ENCODE measurements around the gene ZMIZ1.
A peak's percentile ranks its signal among the peaks of the same experiment; 100 is the strongest.

Gene ZMIZ1

GRCh38 chr10:79142064-79142491 is 73.3 kb downstream of the ZMIZ1 start:
- no peak for DNase-seq

GRCh38 chr10:79142522-79143309 is 74.0 kb downstream of the ZMIZ1 start:
- DNase-seq = no peak

- DNase-seq = no peak
Observed at GRCh38 chr10:79143879-79144278, 75.1 kb downstream of the ZMIZ1 start.

- DNase-seq = no peak
Observed at GRCh38 chr10:79144351-79145173, 75.8 kb downstream of the ZMIZ1 start.

- no peak for DNase-seq
Observed at GRCh38 chr10:79145174-79145483, 76.4 kb downstream of the ZMIZ1 start.

GRCh38 chr10:79145517-79146470 is 77.0 kb downstream of the ZMIZ1 start:
- DNase-seq = no peak

GRCh38 chr10:79146611-79147130 is 77.9 kb downstream of the ZMIZ1 start:
- DNase-seq = no peak

GRCh38 chr10:79147306-79147705 is 78.5 kb downstream of the ZMIZ1 start:
- no peak for DNase-seq

GRCh38 chr10:79147796-79148451 is 79.2 kb downstream of the ZMIZ1 start:
- no peak for DNase-seq

- DNase-seq = peak; percentile 44
Observed at GRCh38 chr10:79148452-79149344, 79.9 kb downstream of the ZMIZ1 start.

GRCh38 chr10:79149345-79149661 is 80.5 kb downstream of the ZMIZ1 start:
- DNase-seq = no peak

GRCh38 chr10:79149662-79150443 is 81.1 kb downstream of the ZMIZ1 start:
- peak; percentile 58 for DNase-seq

GRCh38 chr10:79150444-79150754 is 81.6 kb downstream of the ZMIZ1 start:
- DNase-seq = no peak

GRCh38 chr10:79152423-79152817 is 83.7 kb downstream of the ZMIZ1 start:
- no peak for DNase-seq

- DNase-seq = no peak
Observed at GRCh38 chr10:79153745-79154144, 85.0 kb downstream of the ZMIZ1 start.

GRCh38 chr10:79155301-79156081 is 86.7 kb downstream of the ZMIZ1 start:
- no peak for DNase-seq

GRCh38 chr10:79156334-79157274 is 87.8 kb downstream of the ZMIZ1 start:
- no peak for DNase-seq

GRCh38 chr10:79158004-79158340 is 89.2 kb downstream of the ZMIZ1 start:
- no peak for DNase-seq

Data from CD4-positive, alpha-beta T cell treated with Interferon gamma for 1 hour (primary cell).